Adrenal gland (tissue), 5 donors: ENCODE measurements around the gene SLX1B.
"Not testable (repeated sequence)": the region's sequence is repeated elsewhere in the genome, so short reads cannot be mapped to it uniquely, and the experiment has no call there.

Experiments used
- CTCF ChIP-seq, 6 experiments: fragments of 450-650 bp in 4 of 6; fragments of 200-600 bp in 2 of 6; sonication (generic) in 1 of 6; IDR thresholded peaks; 1 replicate in 5 of 6; 2 replicates in 1 of 6; pipeline versions ENCODE4 v1.5.1 to v1.8.0; 2016 to 2021; ENCODE audit warnings: antibody characterized with exemption in 6 of 6, mild to moderate bottlenecking in 2 of 6, moderate library complexity in 1 of 6
- POLR2A ChIP-seq, 2 donors: fragments of 450-650 bp; IDR thresholded peaks; one replicate each; pipeline ENCODE4 v1.6.1; 2017; ENCODE audit warnings: antibody characterized with exemption in 2 of 2, mild to moderate bottlenecking in 2 of 2, moderate library complexity in 1 of 2
- donor health status: DM: no; HTN: no; CAD: no.

- not testable (repeated sequence) for TF ChIP-seq CTCF, POLR2A (IDR thresholded peaks at IDR 0.05)
Observed at GRCh38 chr16:29423587-29423986, 30.7 kb upstream of the SLX1B start.
